ENCODE results near the gene MRI1. TPM values are rescaled to one million over a fixed set of nuclear protein-coding genes. Genes with fewer than 3 reads are reported as not detected.

Gene MRI1
- total RNA-seq, 1 experiment from 2014 or later = 19.6 TPM

DNA sequence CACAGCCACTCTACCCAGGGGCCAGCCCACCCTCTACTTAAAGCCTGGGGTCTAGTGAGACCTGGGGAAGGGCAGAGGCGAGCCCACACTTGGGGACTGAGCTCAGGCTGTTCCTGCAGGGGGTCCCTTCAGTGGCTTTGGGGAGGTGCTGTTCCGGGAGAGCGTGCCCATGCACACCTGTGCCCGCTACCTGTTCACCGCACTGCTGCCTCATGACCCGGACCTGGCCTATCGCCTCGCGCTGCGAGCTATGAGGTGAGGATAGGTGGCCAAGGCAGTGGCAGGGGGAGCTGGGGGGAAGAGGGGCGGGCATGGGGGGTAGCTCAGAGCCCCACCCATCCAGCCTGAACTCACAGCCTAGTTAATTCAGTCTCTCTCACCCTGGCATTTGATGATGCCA is 54.9 kb downstream of the MRI1 start:
- Histone ChIP-seq H4K20me1 (ENCODE audit: insufficient read depth) (no peaks in the 10 kb centered on the region), H3K4me1 (ENCODE audit: control insufficient read depth in 1 of 2, insufficient read depth in 2 of 2, low read length in 2 of 2) (peaks cover 0 to 5% of the 10 kb centered on the region in 2 experiments; a peak in 3 of 4 replicates), H3K4me3 (replicated peaks in 1 of 2; ENCODE audit: low read depth in 1 of 2, low read length in 2 of 2) (no peak overlapping the region), H3K9me3 (ENCODE audit: control insufficient read depth in 1 of 2, insufficient read depth in 1 of 2, low read depth in 1 of 2, low read length in 2 of 2) (no peaks in the 10 kb centered on the region), H3K4me2 (ENCODE audit: low read length) (no peak overlapping the region), H3K27me3 (ENCODE audit: insufficient read depth, low read length) (no peaks in the 10 kb centered on the region), H3K27ac (ENCODE audit: low read depth, low read length) (no peak overlapping the region), H2AFZ (ENCODE audit: low read depth, low read length, poor library complexity, severe bottlenecking) (no peak overlapping the region), H3K9me2 (ENCODE audit: insufficient read depth) (no peaks in the 10 kb centered on the region), H3K79me2 (ENCODE audit: insufficient read depth, low read length) (no peaks in the 10 kb centered on the region), H3K36me3 (ENCODE audit: control insufficient read depth in 1 of 2, insufficient read depth in 2 of 2, low read length in 2 of 2) (no peaks in the 10 kb centered on the region), H3K9ac (ENCODE audit: low read length) (no peak overlapping the region)
- RAD21 ChIA-PET (ENCODE audit: low non-redundant PET in 1 of 2, low total read pairs in 2 of 2, uncharacterized antibody in 2 of 2, unreplicated experiment in 2 of 2) = interaction anchor here in 1 of 2 experiments (0.6 kb wide), 1 partner anchor 438 kb away, joined by 3 read pairs; no protein-coding TSS in a partner anchor
- BruUV-seq (replicated peaks) = no TSS peak
- intact Hi-C loops (cut with micrococcal nuclease) = no loop called here
- TF ChIP-seq ZFX (IDR thresholded peaks at IDR 0.05) = no peak
- TF ChIP-seq EZH2phosphoT487 (IDR thresholded peaks at IDR 0.05; ENCODE audit: borderline replicate concordance) = no peak
- no peak for TF ChIP-seq RAD21 (IDR thresholded peaks at IDR 0.05; ENCODE audit: low read depth)
- TF ChIP-seq, protein P1, sequence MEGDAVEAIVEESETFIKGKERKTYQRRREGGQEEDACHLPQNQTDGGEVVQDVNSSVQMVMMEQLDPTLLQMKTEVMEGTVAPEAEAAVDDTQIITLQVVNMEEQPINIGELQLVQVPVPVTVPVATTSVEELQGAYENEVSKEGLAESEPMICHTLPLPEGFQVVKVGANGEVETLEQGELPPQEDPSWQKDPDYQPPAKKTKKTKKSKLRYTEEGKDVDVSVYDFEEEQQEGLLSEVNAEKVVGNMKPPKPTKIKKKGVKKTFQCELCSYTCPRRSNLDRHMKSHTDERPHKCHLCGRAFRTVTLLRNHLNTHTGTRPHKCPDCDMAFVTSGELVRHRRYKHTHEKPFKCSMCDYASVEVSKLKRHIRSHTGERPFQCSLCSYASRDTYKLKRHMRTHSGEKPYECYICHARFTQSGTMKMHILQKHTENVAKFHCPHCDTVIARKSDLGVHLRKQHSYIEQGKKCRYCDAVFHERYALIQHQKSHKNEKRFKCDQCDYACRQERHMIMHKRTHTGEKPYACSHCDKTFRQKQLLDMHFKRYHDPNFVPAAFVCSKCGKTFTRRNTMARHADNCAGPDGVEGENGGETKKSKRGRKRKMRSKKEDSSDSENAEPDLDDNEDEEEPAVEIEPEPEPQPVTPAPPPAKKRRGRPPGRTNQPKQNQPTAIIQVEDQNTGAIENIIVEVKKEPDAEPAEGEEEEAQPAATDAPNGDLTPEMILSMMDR (IDR thresholded peaks at IDR 0.05 in 2 of 3, conservative IDR thresholded peaks at IDR 0.05 in 1 of 3; ENCODE audit: borderline replicate concordance in 1 of 3, insufficient read depth in 1 of 3, low read depth in 2 of 3, low read length in 2 of 3) = no peak
- TF ChIP-seq, protein P2, sequence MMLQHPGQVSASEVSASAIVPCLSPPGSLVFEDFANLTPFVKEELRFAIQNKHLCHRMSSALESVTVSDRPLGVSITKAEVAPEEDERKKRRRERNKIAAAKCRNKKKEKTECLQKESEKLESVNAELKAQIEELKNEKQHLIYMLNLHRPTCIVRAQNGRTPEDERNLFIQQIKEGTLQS (IDR thresholded peaks at IDR 0.05) = no peak
- no peak for TF ChIP-seq EGR1 (IDR thresholded peaks at IDR 0.05; ENCODE audit: low read depth)
- no peak for TF ChIP-seq ZNF274 (IDR thresholded peaks at IDR 0.05; ENCODE audit: low read depth, low read length)
- no peak for DNase-seq (ENCODE audit: low read depth, low spot score)
- POLR2A ChIA-PET = no interaction called here
- CTCF ChIA-PET = no interaction called here
- ATAC-seq = no peak

DNA sequence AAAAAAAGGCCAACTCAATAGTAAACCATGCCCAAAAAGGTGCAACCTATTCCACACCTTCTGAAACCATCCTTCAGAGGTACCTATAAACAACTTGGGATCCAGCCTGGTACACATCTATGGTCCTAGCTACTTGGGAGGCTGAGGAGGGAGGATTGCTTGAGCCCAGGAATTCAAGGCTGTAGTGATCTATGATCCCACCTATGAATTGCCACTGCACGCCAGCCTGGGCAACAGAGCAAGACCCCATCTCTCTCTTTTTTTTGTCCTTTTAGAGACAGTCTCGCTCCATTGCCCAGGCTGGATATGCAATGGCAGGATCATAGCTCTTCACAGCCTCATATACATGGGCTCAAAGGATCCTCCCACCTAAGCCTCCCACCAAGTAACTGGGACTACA is 57.0 kb downstream of the MRI1 start:
- Histone ChIP-seq H3K36me3 (ENCODE audit: control insufficient read depth in 1 of 2, insufficient read depth in 2 of 2, low read length in 2 of 2) (no peaks in the 10 kb centered on the region), H3K4me1 (ENCODE audit: control insufficient read depth in 1 of 2, insufficient read depth in 2 of 2, low read length in 2 of 2) (peaks cover 3 to 16% of the 10 kb centered on the region in 2 experiments), H3K79me2 (ENCODE audit: insufficient read depth, low read length) (no peaks in the 10 kb centered on the region), H3K9me3 (ENCODE audit: control insufficient read depth in 1 of 2, insufficient read depth in 1 of 2, low read depth in 1 of 2, low read length in 2 of 2) (no peaks in the 10 kb centered on the region), H3K4me2 (ENCODE audit: low read length) (no peak overlapping the region), H3K27me3 (ENCODE audit: insufficient read depth, low read length) (no peaks in the 10 kb centered on the region), H2AFZ (ENCODE audit: low read depth, low read length, poor library complexity, severe bottlenecking) (no peak overlapping the region), H3K4me3 (replicated peaks in 1 of 2; ENCODE audit: low read depth in 1 of 2, low read length in 2 of 2) (no peak overlapping the region), H3K9ac (ENCODE audit: low read length) (no peak overlapping the region), H4K20me1 (ENCODE audit: insufficient read depth) (no peaks in the 10 kb centered on the region), H3K9me2 (ENCODE audit: insufficient read depth) (no peaks in the 10 kb centered on the region), H3K27ac (ENCODE audit: low read depth, low read length) (no peak overlapping the region)
- no peak for ATAC-seq
- CTCF ChIA-PET = no interaction called here
- BruUV-seq (replicated peaks) = no TSS peak
- RAD21 ChIA-PET (ENCODE audit: low non-redundant PET in 1 of 2, low total read pairs in 2 of 2, uncharacterized antibody in 2 of 2, unreplicated experiment in 2 of 2) = interaction anchor here in 1 of 2 experiments (0.6 kb wide), 1 partner anchor 32 kb away, joined by 3 read pairs; no protein-coding TSS in a partner anchor
- intact Hi-C loops (cut with micrococcal nuclease) = no loop called here
- POLR2A ChIA-PET = interaction anchor here (1.4 kb wide), 1 partner anchor 26 kb away, joined by 3 read pairs; the partner anchor contains the start of gene ZSWIM4
- no peak for DNase-seq (ENCODE audit: low read depth, low spot score)
- TF ChIP-seq RAD21 (IDR thresholded peaks at IDR 0.05; ENCODE audit: low read depth) (no peak), SRF (IDR thresholded peaks at IDR 0.05; ENCODE audit: low read depth) (no peak), CEBPB (IDR thresholded peaks at IDR 0.05; ENCODE audit: low read depth) (no peak), SP1 (IDR thresholded peaks at IDR 0.05; ENCODE audit: low read depth) (no peak), POLR2A (IDR thresholded peaks at IDR 0.05; ENCODE audit: borderline replicate concordance, extremely low read depth, insufficient read depth, insufficient read length) (no peak), CBX3 (IDR thresholded peaks at IDR 0.05; ENCODE audit: low read depth) (no peak), FOSL1 (IDR thresholded peaks at IDR 0.05; ENCODE audit: low read depth) (no peak), ZFX (IDR thresholded peaks at IDR 0.05) (no peak), EZH2phosphoT487 (IDR thresholded peaks at IDR 0.05; ENCODE audit: borderline replicate concordance) (no peak)
- TF ChIP-seq, protein P3, sequence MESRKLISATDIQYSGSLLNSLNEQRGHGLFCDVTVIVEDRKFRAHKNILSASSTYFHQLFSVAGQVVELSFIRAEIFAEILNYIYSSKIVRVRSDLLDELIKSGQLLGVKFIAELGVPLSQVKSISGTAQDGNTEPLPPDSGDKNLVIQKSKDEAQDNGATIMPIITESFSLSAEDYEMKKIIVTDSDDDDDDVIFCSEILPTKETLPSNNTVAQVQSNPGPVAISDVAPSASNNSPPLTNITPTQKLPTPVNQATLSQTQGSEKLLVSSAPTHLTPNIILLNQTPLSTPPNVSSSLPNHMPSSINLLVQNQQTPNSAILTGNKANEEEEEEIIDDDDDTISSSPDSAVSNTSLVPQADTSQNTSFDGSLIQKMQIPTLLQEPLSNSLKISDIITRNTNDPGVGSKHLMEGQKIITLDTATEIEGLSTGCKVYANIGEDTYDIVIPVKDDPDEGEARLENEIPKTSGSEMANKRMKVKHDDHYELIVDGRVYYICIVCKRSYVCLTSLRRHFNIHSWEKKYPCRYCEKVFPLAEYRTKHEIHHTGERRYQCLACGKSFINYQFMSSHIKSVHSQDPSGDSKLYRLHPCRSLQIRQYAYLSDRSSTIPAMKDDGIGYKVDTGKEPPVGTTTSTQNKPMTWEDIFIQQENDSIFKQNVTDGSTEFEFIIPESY (IDR thresholded peaks at IDR 0.05; ENCODE audit: extremely low read depth, insufficient replicate concordance, low read length) = no peak
- TF ChIP-seq, protein P1 (IDR thresholded peaks at IDR 0.05 in 2 of 3, conservative IDR thresholded peaks at IDR 0.05 in 1 of 3; ENCODE audit: borderline replicate concordance in 1 of 3, insufficient read depth in 1 of 3, low read depth in 2 of 3, low read length in 2 of 3) = no peak
